ENCODE data around the gene GLB1L. TPM values are rescaled to one million over a fixed set of nuclear protein-coding genes. Genes with fewer than 3 reads are reported as not detected.

The GLB1L gene
- polyA plus RNA-seq, 1 donor (not counting 4 experiments of a cell fraction or from before 2014, with no cell fraction given): 5.2 TPM

GRCh38 chr2:219291394-219291793 is 46.1 kb upstream of the GLB1L start:
- peaks cover 22% of the 10 kb centered on the region for H3K4me1 ChIP-seq (ENCODE audit: control insufficient read depth, extremely low read depth, insufficient read depth, low read length)
- no peak overlapping the region for H2AFZ ChIP-seq (ENCODE audit: control insufficient read depth, low read length)
- dilution Hi-C loops (cut with MboI; ENCODE audit: extremely low pct_ligation_motif_present, low sequenced_read_pairs): no loop called here
- H3K27me3 ChIP-seq (ENCODE audit: control insufficient read depth, extremely low read depth, insufficient read depth, low read length): no peaks in the 10 kb centered on the region
- H3K4me2 ChIP-seq (ENCODE audit: control insufficient read depth, extremely low read depth, insufficient read depth, low read depth, low read length): no peak overlapping the region
- H3K9me1 ChIP-seq (ENCODE audit: control insufficient read depth, extremely low read depth, insufficient read depth, low read length): no peaks in the 10 kb centered on the region
- H3K36me3 ChIP-seq (ENCODE audit: control insufficient read depth in 2 of 2, extremely low read depth in 1 of 2, insufficient read depth in 2 of 2, low read length in 2 of 2): no peaks in the 10 kb centered on the region
- no peaks in the 10 kb centered on the region for H3K9me3 ChIP-seq (ENCODE audit: control insufficient read depth, low read depth, low read length)
- H4K20me1 ChIP-seq (ENCODE audit: control insufficient read depth, extremely low read depth, insufficient read depth, low read length): no peaks in the 10 kb centered on the region
- FAIRE-seq (no peak), DNase-seq (ENCODE audit: low read depth, low spot score) (no peak)
- no peak overlapping the region for H3K9ac ChIP-seq (ENCODE audit: control insufficient read depth, extremely low read depth, insufficient read depth, low read length)
- H3K27ac ChIP-seq (ENCODE audit: control insufficient read depth, insufficient read depth, low read length): no peak overlapping the region
- no peak overlapping the region for H3K4me3 ChIP-seq (ENCODE audit: control insufficient read depth in 2 of 3, extremely low read depth in 1 of 3, insufficient read depth in 2 of 3, low read depth in 1 of 3, low read length in 3 of 3)
- TF ChIP-seq, protein P1, sequence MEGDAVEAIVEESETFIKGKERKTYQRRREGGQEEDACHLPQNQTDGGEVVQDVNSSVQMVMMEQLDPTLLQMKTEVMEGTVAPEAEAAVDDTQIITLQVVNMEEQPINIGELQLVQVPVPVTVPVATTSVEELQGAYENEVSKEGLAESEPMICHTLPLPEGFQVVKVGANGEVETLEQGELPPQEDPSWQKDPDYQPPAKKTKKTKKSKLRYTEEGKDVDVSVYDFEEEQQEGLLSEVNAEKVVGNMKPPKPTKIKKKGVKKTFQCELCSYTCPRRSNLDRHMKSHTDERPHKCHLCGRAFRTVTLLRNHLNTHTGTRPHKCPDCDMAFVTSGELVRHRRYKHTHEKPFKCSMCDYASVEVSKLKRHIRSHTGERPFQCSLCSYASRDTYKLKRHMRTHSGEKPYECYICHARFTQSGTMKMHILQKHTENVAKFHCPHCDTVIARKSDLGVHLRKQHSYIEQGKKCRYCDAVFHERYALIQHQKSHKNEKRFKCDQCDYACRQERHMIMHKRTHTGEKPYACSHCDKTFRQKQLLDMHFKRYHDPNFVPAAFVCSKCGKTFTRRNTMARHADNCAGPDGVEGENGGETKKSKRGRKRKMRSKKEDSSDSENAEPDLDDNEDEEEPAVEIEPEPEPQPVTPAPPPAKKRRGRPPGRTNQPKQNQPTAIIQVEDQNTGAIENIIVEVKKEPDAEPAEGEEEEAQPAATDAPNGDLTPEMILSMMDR (optimal IDR thresholded peaks at IDR 0.05 in 1 of 3, IDR thresholded peaks at IDR 0.05 in 1 of 3, conservative IDR thresholded peaks at IDR 0.05 in 1 of 3; ENCODE audit: extremely low read depth in 1 of 3, insufficient read depth in 2 of 3, low read length in 3 of 3): no peak
- no peak for TF ChIP-seq EZH2 (IDR thresholded peaks at IDR 0.05; ENCODE audit: low read length)
- no peaks in the 10 kb centered on the region for H3K79me2 ChIP-seq (ENCODE audit: control insufficient read depth, insufficient read depth, low read length)

DNA sequence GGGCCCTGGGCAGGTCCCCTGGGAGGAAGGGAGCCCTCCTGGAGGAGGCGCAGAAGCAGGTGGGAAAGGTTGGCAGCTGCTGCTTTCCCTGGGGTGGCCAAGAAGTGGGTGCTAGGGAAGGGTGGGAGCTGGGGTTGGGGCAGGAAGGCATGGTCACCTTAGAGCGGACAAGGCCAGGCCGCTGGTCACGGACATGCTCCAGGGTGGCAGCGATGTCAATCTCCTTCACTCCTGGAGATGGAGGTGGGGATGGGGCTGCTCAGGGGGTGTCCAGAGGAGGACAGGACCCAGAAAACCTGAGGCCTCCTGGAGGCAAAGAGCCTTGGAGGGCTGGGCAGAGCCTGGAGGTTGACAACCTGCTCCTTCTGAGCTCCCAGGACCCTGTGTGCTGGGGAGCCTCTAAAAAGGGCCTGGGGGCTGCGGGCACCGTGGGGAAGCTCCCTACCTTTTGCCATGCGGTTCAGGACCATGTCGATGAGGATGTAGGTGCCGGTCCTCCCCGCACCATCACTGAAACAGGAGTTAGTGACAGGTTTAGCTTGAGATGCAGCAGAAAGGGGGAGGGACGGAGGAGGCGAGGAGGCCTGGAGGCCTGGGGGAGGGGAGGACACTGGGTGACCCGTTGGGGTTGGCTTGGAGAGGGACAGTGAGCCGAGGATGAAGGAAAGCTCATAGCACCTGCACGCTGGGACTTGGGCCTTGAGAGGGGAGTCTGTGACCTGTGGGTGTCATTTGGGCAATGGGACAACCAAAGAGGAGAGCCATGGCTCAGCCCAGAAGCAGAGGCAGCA is 45.3 kb upstream of the GLB1L start:
- H3K4me3 ChIP-seq (ENCODE audit: control insufficient read depth in 2 of 3, extremely low read depth in 1 of 3, insufficient read depth in 2 of 3, low read depth in 1 of 3, low read length in 3 of 3): no peak overlapping the region
- no peak for DNase-seq (ENCODE audit: low read depth, low spot score)
- no peak overlapping the region for H3K4me2 ChIP-seq (ENCODE audit: control insufficient read depth, extremely low read depth, insufficient read depth, low read depth, low read length)
- dilution Hi-C loops (cut with MboI; ENCODE audit: extremely low pct_ligation_motif_present, low sequenced_read_pairs): no loop called here
- H3K79me2 ChIP-seq (ENCODE audit: control insufficient read depth, insufficient read depth, low read length): no peaks in the 10 kb centered on the region
- H3K27me3 ChIP-seq (ENCODE audit: control insufficient read depth, extremely low read depth, insufficient read depth, low read length): no peaks in the 10 kb centered on the region
- H3K9me3 ChIP-seq (ENCODE audit: control insufficient read depth, low read depth, low read length): no peaks in the 10 kb centered on the region
- H3K27ac ChIP-seq (ENCODE audit: control insufficient read depth, insufficient read depth, low read length): no peak overlapping the region
- no peak for FAIRE-seq
- no peaks in the 10 kb centered on the region for H3K36me3 ChIP-seq (ENCODE audit: control insufficient read depth in 2 of 2, extremely low read depth in 1 of 2, insufficient read depth in 2 of 2, low read length in 2 of 2)
- TF ChIP-seq, protein P1 (optimal IDR thresholded peaks at IDR 0.05 in 1 of 3, IDR thresholded peaks at IDR 0.05 in 1 of 3, conservative IDR thresholded peaks at IDR 0.05 in 1 of 3; ENCODE audit: extremely low read depth in 1 of 3, insufficient read depth in 2 of 3, low read length in 3 of 3): no peak
- TF ChIP-seq EZH2 (IDR thresholded peaks at IDR 0.05; ENCODE audit: low read length): no peak
- no peaks in the 10 kb centered on the region for H3K9me1 ChIP-seq (ENCODE audit: control insufficient read depth, extremely low read depth, insufficient read depth, low read length)
- H3K9ac ChIP-seq (ENCODE audit: control insufficient read depth, extremely low read depth, insufficient read depth, low read length): no peak overlapping the region
- H4K20me1 ChIP-seq (ENCODE audit: control insufficient read depth, extremely low read depth, insufficient read depth, low read length): no peaks in the 10 kb centered on the region
- H3K4me1 ChIP-seq (ENCODE audit: control insufficient read depth, extremely low read depth, insufficient read depth, low read length): peaks cover 28% of the 10 kb centered on the region
- no peak overlapping the region for H2AFZ ChIP-seq (ENCODE audit: control insufficient read depth, low read length)
